Occipital lobe (tissue), 2 donors: ENCODE measurements around the gene TNS2. TPM values are rescaled to one million over a fixed set of nuclear protein-coding genes. Genes with fewer than 3 reads are reported as not detected.
A peak's percentile ranks its signal among the peaks of the same experiment; 100 is the strongest.
"Not testable (repeated sequence)": the region's sequence is repeated elsewhere in the genome, so short reads cannot be mapped to it uniquely, and the experiment has no call there.

Experiments used
- DNase-seq: peaks from one replicate; lab custom pipeline; 2025; lab: John Stamatoyannopoulos, UW
- total RNA-seq: library from RNA; depleted of rRNA; stranded (reverse); fragments of >200 nt; gene quantifications from one replicate; pipeline ENCODE4 v1.2.3, GENCODE V29; 2014

The TNS2 gene
- total RNA-seq, 1 donor from 2014 or later = 11.1 TPM

- DNase-seq = no peak
Measured at GRCh38 chr12:53093777-53094393, 44.0 kb downstream of the TNS2 start.

- DNase-seq = no peak
Measured at GRCh38 chr12:53094394-53094787, 44.5 kb downstream of the TNS2 start.

- not testable (repeated sequence) for DNase-seq
Measured at GRCh38 chr12:53094796-53095595, 45.1 kb downstream of the TNS2 start.

GRCh38 chr12:53095596-53095895 is 45.7 kb downstream of the TNS2 start:
- not testable (repeated sequence) for DNase-seq

GRCh38 chr12:53096089-53096741 is 46.4 kb downstream of the TNS2 start:
- no peak for DNase-seq

GRCh38 chr12:53096759-53097158 is 46.9 kb downstream of the TNS2 start:
- DNase-seq = no peak

- no peak for DNase-seq
Measured at GRCh38 chr12:53097207-53097563, 47.3 kb downstream of the TNS2 start.

- DNase-seq = no peak
Measured at GRCh38 chr12:53097564-53098353, 47.9 kb downstream of the TNS2 start, which contains the start of gene IGFBP6. Gene IGFBP6, plus strand, starts transcription at chr12:53097667. Its CDS starts 51 bp downstream, at chr12:53097718.

GRCh38 chr12:53098354-53098981 is 48.6 kb downstream of the TNS2 start:
- DNase-seq = peak; percentile 47

GRCh38 chr12:53099071-53099882 is 49.4 kb downstream of the TNS2 start:
- peak; percentile 61 for DNase-seq

GRCh38 chr12:53100466-53101151 is 50.7 kb downstream of the TNS2 start:
- DNase-seq = no peak

GRCh38 chr12:53101266-53101665 is 51.4 kb downstream of the TNS2 start:
- DNase-seq = no peak

GRCh38 chr12:53101931-53102781 is 52.3 kb downstream of the TNS2 start:
- DNase-seq = no peak

GRCh38 chr12:53102883-53103807 is 53.3 kb downstream of the TNS2 start, which contains the start of gene SOAT2:
Gene SOAT2, plus strand, starts transcription at chr12:53103486. Its CDS starts 92 bp downstream, at chr12:53103578.
- no peak for DNase-seq

GRCh38 chr12:53103860-53104305 is 54.0 kb downstream of the TNS2 start:
- DNase-seq = no peak

GRCh38 chr12:53105256-53105655 is 55.4 kb downstream of the TNS2 start:
- no peak for DNase-seq

- DNase-seq = no peak
Measured at GRCh38 chr12:53105712-53106439, 56.0 kb downstream of the TNS2 start.
